Esophagus squamous epithelium (tissue), 5 donors: ENCODE data around the gene HSPB9. TPM values are rescaled to one million over a fixed set of nuclear protein-coding genes. Genes with fewer than 3 reads are reported as not detected.
A peak's percentile ranks its signal among the peaks of the same experiment; 100 is the strongest.

Experiments used
- DNase-seq: peaks from one replicate; lab custom pipeline; 2025; lab: John Stamatoyannopoulos, UW
- H3K27ac ChIP-seq, 4 donors: fragments of 200-600 bp; sonication (generic); one replicate each; pipeline ENCODE4 v1.5.1; 2016 to 2019; ENCODE audit warnings: mild to moderate bottlenecking in 1 of 4
- H3K27me3 ChIP-seq, 4 donors: fragments of 200-600 bp; sonication (generic); 1 replicate in 3 of 4; 2 replicates in 1 of 4; pipeline versions ENCODE4 v1.5.1 to v1.6.0; 2017 to 2021; ENCODE audit warnings: antibody characterized with exemption in 1 of 4
- H3K36me3 ChIP-seq, 3 donors: fragments of 200-600 bp; sonication (generic); one replicate each; pipeline ENCODE4 v1.5.1; 2016 to 2019
- H3K4me1 ChIP-seq, 3 donors: fragments of 200-600 bp; sonication (generic); one replicate each; pipeline ENCODE4 v1.5.1; 2017 to 2019
- H3K4me3 ChIP-seq, 4 donors: fragments of 200-600 bp; sonication (generic); 1 replicate in 3 of 4; 2 replicates in 1 of 4; pipeline ENCODE4 v1.5.1; 2016 to 2019; ENCODE audit warnings: mild to moderate bottlenecking in 2 of 4, moderate library complexity in 1 of 4
- H3K9me3 ChIP-seq, 3 donors: fragments of 200-600 bp; sonication (generic); one replicate each; pipeline ENCODE4 v1.5.1; 2016 to 2019
- POLR2A ChIP-seq, 4 donors: fragments of 450-650 bp; IDR thresholded peaks; one replicate each; pipeline ENCODE4 v1.6.1; 2017; ENCODE audit warnings: antibody characterized with exemption in 4 of 4, mild to moderate bottlenecking in 4 of 4, moderate library complexity in 3 of 4
- WGBS, 2 donors: methylation state at CpG; one replicate each; pipeline ENCODE4 v1.1.5; 2018; 5-methylcytosine and 5-hydroxymethylcytosine counted together
- intact Hi-C: fragments of 100-400 bp; cut with DNase I; formaldehyde crosslinking; loops from one replicate; pipeline ENCODE4 v1.15.0; 2022
- total RNA-seq, 4 donors: library from RNA; depleted of rRNA; stranded (reverse); fragments of >200 nt; gene quantifications; one replicate each; pipeline ENCODE4 v1.1.0, GENCODE V29; 2016
- TF ChIP-seq, protein P1 (sequence below), 6 experiments: fragments of 450-650 bp in 4 of 6; fragments of 200-600 bp in 2 of 6; sonication (generic) in 2 of 6; IDR thresholded peaks; one replicate each; pipeline ENCODE4 v1.5.1; 2016 to 2019; ENCODE audit warnings: antibody characterized with exemption in 6 of 6, mild to moderate bottlenecking in 4 of 6, moderate library complexity in 4 of 6
- donor health status: DM: yes; HTN: yes; CAD: no.

The HSPB9 gene
- total RNA-seq, 4 donors from 2014 or later: not detected

DNA sequence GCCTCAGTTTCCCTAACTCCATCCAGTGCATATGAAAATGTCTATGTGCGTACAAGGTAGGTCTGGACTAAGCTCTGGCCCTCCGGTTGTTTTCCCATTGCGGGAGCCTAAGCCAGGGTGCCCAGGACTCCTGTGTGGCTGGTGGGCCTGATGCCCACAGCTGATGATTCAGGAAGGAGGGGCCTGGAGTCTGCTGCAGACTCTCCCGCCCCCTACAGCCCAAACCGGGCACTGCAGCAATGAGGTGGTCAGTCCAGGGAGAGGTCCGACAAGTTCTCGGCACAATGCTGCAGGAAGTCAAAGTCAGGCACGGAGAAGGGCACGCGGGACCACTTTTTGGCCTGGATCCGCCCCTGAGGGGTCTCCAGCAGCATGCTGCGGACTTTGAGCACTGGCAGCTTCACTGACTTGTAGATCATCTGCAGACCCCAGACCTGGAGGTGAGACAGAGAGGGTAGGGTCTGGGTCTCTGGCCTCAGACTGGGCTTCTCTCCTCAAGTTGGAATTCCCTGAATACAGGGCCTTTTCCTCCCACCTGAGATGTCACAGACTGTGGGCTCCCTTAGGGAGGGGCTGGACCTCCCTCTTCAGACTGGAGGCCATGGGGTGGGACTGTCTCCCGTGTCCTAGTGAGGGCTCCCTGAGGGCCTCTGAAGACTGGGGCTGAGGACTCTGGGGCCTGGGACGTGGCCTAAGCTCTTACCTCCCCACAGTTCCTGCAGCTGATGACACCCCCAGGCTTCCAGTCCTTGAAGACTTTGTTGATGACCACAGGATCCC is 20.9 kb upstream of the HSPB9 start:
- Histone ChIP-seq H3K27me3 (peaks cover 0 to 22% (median 5%) of the 10 kb centered on the region in 4 donors), H3K36me3 (peaks cover 0 to 21% (median 0%) of the 10 kb centered on the region in 3 donors), H3K4me3 (no peak overlapping the region), H3K4me1 (peaks cover 7 to 22% (median 12%) of the 10 kb centered on the region in 3 donors), H3K9me3 (no peaks in the 10 kb centered on the region), H3K27ac (no peak overlapping the region)
- DNase-seq: no peak
- TF ChIP-seq, protein P1, sequence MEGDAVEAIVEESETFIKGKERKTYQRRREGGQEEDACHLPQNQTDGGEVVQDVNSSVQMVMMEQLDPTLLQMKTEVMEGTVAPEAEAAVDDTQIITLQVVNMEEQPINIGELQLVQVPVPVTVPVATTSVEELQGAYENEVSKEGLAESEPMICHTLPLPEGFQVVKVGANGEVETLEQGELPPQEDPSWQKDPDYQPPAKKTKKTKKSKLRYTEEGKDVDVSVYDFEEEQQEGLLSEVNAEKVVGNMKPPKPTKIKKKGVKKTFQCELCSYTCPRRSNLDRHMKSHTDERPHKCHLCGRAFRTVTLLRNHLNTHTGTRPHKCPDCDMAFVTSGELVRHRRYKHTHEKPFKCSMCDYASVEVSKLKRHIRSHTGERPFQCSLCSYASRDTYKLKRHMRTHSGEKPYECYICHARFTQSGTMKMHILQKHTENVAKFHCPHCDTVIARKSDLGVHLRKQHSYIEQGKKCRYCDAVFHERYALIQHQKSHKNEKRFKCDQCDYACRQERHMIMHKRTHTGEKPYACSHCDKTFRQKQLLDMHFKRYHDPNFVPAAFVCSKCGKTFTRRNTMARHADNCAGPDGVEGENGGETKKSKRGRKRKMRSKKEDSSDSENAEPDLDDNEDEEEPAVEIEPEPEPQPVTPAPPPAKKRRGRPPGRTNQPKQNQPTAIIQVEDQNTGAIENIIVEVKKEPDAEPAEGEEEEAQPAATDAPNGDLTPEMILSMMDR (IDR thresholded peaks at IDR 0.05): peak; percentile 42 to 77 (median 65)
- TF ChIP-seq POLR2A (IDR thresholded peaks at IDR 0.05): no peak
- intact Hi-C loops: no loop called here
- 52 to 73% methylated on average over 4 to 12 of the region's 14 CpGs for WGBS, 2 donors

DNA sequence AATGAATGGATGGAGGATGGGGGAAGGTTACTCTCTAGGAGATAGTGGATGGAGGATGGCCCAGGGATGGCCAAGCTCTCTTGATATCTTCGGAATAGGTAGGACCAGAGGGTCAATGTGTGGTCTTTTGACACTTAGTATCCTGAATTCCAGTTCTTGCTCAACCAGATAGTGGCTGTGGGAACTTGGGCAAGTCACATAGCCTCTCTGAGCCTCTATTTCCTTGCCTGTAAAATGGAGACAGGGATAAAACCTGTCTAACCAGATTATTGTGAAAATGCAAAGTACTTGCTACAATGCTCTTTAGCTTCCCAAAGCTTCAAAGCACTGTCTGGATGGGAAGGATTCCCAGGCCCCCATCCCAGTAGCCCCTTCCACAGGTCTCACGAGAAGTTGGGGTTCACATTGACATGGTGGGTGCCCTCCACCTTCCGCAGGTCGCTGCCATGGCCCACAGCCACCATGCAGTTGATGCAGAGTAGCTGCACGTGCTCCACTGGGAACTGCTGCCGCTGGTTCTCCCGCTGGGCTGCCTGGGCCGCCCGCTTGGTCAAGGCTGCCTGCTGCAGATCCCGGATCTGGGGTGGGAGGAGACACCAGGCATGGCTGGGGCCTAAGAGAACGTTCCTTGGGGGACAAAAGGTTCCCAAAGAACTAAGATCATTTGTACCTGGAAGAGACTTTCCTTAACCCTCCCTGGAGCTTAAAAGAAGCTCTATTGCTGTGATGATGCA is 19.2 kb upstream of the HSPB9 start:
- peaks cover 0 to 25% (median 0%) of the 10 kb centered on the region in 3 donors for H3K36me3 ChIP-seq
- H3K27ac ChIP-seq: no peak overlapping the region
- WGBS, 2 donors: 54 to 100% methylated on average over 1 to 2 of the region's 11 CpGs
- no peaks in the 10 kb centered on the region for H3K9me3 ChIP-seq
- no peak overlapping the region for H3K4me3 ChIP-seq
- H3K27me3 ChIP-seq: peaks cover 0 to 5% (median 0%) of the 10 kb centered on the region in 4 donors
- DNase-seq: no peak
- peaks cover 0 to 23% (median 2%) of the 10 kb centered on the region in 3 donors for H3K4me1 ChIP-seq
- TF ChIP-seq POLR2A (IDR thresholded peaks at IDR 0.05): no peak
- TF ChIP-seq, protein P1 (IDR thresholded peaks at IDR 0.05): no peak
- intact Hi-C loops: no loop called here

DNA sequence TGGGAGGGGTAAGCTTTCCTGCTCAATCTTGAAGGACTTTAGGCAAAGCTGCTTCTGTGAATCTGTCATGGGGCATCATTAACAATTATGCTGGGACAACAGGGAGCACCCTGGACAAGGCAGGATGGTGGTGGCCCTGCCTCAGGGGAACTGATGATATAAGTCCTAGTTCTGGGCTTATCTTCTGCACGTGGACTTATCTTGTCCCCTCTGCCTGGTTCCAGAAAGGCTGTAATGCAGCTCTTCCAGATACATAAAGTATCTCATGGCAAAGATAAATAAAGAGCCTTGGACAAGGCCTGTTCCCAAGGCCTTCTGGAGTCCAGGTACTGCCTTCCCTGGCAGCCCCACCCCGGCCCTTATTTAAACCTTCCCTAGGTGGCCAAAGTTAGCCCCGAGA is 18.3 kb upstream of the HSPB9 start:
- peaks cover 0 to 20% (median 0%) of the 10 kb centered on the region in 3 donors for H3K4me1 ChIP-seq
- 90 to 93% methylated on average over 3 of the region's 3 CpGs for WGBS, 2 donors
- intact Hi-C loops: no loop called here
- H3K36me3 ChIP-seq: peaks cover 0 to 34% (median 0%) of the 10 kb centered on the region in 3 donors
- H3K27ac ChIP-seq: no peak overlapping the region
- H3K4me3 ChIP-seq: no peak overlapping the region
- no peaks in the 10 kb centered on the region for H3K9me3 ChIP-seq
- TF ChIP-seq POLR2A (IDR thresholded peaks at IDR 0.05): no peak
- TF ChIP-seq, protein P1 (IDR thresholded peaks at IDR 0.05): no peak
- H3K27me3 ChIP-seq: no peaks in the 10 kb centered on the region
- DNase-seq: no peak

DNA sequence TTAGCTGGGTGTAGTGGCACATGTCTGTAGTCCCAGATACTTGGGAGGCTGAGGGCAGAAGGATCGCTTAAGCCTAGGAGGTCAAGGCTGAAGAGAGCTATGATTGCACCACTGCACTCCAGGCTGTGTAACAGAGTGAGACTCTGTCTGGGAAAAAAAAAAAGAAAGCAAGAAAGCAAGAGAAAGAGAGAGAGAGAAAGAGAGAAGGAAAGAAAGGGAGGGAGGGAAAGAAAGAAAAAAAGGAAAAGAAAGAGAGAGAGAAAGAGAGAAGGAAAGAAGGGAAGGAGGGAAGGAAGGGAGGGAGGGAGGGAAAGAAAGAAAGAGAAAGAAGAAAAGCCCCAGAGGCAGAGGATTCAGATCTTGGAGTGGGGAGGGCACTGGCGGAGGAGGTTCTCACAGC is 16.6 kb upstream of the HSPB9 start:
- WGBS, 2 donors: 82 to 93% methylated on average over 2 of the region's 2 CpGs
- Histone ChIP-seq H3K36me3 (peaks cover 0 to 35% (median 0%) of the 10 kb centered on the region in 3 donors), H3K4me1 (peaks cover 0 to 26% (median under 1%) of the 10 kb centered on the region in 3 donors), H3K27ac (no peak overlapping the region), H3K9me3 (no peaks in the 10 kb centered on the region), H3K27me3 (no peaks in the 10 kb centered on the region), H3K4me3 (no peak overlapping the region)
- intact Hi-C loops: no loop called here
- DNase-seq: no peak
- TF ChIP-seq, protein P1 (IDR thresholded peaks at IDR 0.05): no peak
- TF ChIP-seq POLR2A (IDR thresholded peaks at IDR 0.05): no peak

DNA sequence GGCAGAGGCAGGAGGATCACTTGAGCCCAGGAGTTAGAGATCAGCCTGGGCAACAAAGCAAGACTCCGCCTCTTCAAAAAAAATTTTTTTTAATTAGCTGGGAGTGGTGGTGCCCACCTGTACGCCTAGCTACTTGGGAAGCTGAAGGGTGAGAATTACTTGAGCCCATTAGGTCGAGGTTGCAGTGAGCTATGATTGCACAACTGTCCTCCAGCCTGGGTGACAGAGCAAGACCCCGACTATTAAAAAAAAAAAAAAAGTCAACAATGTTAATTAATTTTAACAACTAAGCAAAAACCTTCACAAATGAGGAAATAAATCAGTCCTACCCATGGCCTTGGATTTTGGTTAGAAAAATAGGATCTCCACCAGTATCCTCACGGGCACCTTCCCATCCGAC is 15.5 kb upstream of the HSPB9 start:
- DNase-seq: no peak
- intact Hi-C loops: no loop called here
- no peak for TF ChIP-seq POLR2A (IDR thresholded peaks at IDR 0.05)
- TF ChIP-seq, protein P1 (IDR thresholded peaks at IDR 0.05): no peak
- H3K9me3 ChIP-seq: no peaks in the 10 kb centered on the region
- no peaks in the 10 kb centered on the region for H3K27me3 ChIP-seq
- WGBS, 2 donors: 59 to 69% methylated on average over 5 to 6 of the region's 6 CpGs
- peak overlapping the region in 2 of 4 donors; percentile 23 to 52 for H3K4me3 ChIP-seq
- no peak overlapping the region for H3K27ac ChIP-seq
- peaks cover 0 to 35% (median 0%) of the 10 kb centered on the region in 3 donors for H3K36me3 ChIP-seq
- peaks cover 11 to 32% (median 11%) of the 10 kb centered on the region in 3 donors for H3K4me1 ChIP-seq
